ENCODE measurements around the gene KCNQ1.

- TF ChIP-seq CTCF (conservative IDR thresholded peaks at IDR 0.05; ENCODE audit: low read length) (no peak), EZH2phosphoT487 (IDR thresholded peaks at IDR 0.05; ENCODE audit: borderline replicate concordance) (no peak)
Observed at GRCh38 chr11:2426826-2427521, 17.8 kb upstream of the KCNQ1 start.

Data from Loucy (cell line).